K562 (cell line): ENCODE results near the gene BCAS1. TPM values are rescaled to one million over a fixed set of nuclear protein-coding genes. Genes with fewer than 3 reads are reported as not detected.

Experiments
- ATAC-seq: fragments of 200-7000 bp; cut with Tn5 transposase; 3 replicates; pipeline ENCODE4 v1.9.1; 2020; ENCODE audit warnings: moderate library complexity
- BruUV-seq: library from RNA; stranded (reverse); fragments of 400-500 nt; replicated peaks from 2 replicates; lab custom pipeline; 2021; lab: Mats Ljungman, UMichigan
- CTCF ChIA-PET: fragments of 300-600 bp; formaldehyde crosslinking; extraction: SDS; loops from one replicate; lab custom pipeline; 2021; ENCODE audit warnings: low intra/inter-chr PET ratio; lab: Yijun Ruan, JAX
- POLR2A ChIA-PET: fragments of 300-600, 350-650 bp; sonication (Branson Sonifier 250); formaldehyde crosslinking; extraction: SDS; loops from one replicate; lab custom pipeline; 2021; ENCODE audit warnings: antibody characterized with exemption, inconsistent platforms; lab: Yijun Ruan, JAX
- DNase-seq, 4 experiments: peaks; one replicate each; pipeline versions ENCODE4 v3.0.0 to v3.0.0-alpha.2; 2011 to 2018; ENCODE audit warnings: low spot score in 3 of 4, mixed read lengths in 3 of 4; ENCODE audit errors: extremely low read depth in 1 of 4
- FAIRE-seq: peaks from 2 replicates; lab custom pipeline; 2011; peaks lifted over from hg19 to GRCh38; lab: Jason Lieb, UNC
- H2AFZ ChIP-seq: 2 replicates; pipeline ENCODE4 v1.6.0; 2011; ENCODE audit warnings: low read depth, low read length, control low read depth, inconsistent platforms
- H3K27ac ChIP-seq: fragments of 200-600 bp; 3 replicates; pipeline ENCODE4 v1.8.0; 2011; ENCODE audit warnings: low read depth, mild to moderate bottlenecking, control low read depth, inconsistent platforms, low read length, moderate library complexity, mixed read lengths; ENCODE audit errors: extremely low read depth
- H3K27me3 ChIP-seq, 2 experiments: fragments of 300-600 bp in 1 of 2; 2 replicates in 1 of 2; 3 replicates in 1 of 2; pipeline versions ENCODE4 v1.6.0 to v1.8.0; 2011; ENCODE audit warnings: inconsistent platforms in 2 of 2, low read length in 2 of 2, mild to moderate bottlenecking in 1 of 2, mixed read lengths in 1 of 2, moderate library complexity in 1 of 2; ENCODE audit not compliant: control insufficient read depth in 2 of 2, insufficient read depth in 2 of 2
- H3K36me3 ChIP-seq: fragments of 300-600 bp; 3 replicates; pipeline ENCODE4 v1.8.0; 2011; ENCODE audit warnings: mild to moderate bottlenecking, low read length, inconsistent platforms; ENCODE audit not compliant: control insufficient read depth, insufficient read depth
- H3K4me1 ChIP-seq, 2 experiments: fragments of 200-600 bp in 1 of 2; replicated peaks in 1 of 2; 2 replicates in 1 of 2; 3 replicates in 1 of 2; pipeline versions ENCODE4 v1.5.1 to v1.8.0; 2011; ENCODE audit warnings: inconsistent platforms in 2 of 2, low read length in 2 of 2, mild to moderate bottlenecking in 1 of 2, mixed read lengths in 1 of 2, moderate library complexity in 1 of 2; ENCODE audit not compliant: control insufficient read depth in 2 of 2, insufficient read depth in 2 of 2
- H3K4me2 ChIP-seq: 2 replicates; pipeline ENCODE4 v1.6.1; 2011; ENCODE audit warnings: low read length, control low read depth, inconsistent platforms, mixed read lengths; ENCODE audit not compliant: insufficient read depth
- H3K4me3 ChIP-seq: fragments of 200-600 bp; sonication (generic), shearing (Covaris generic); 2 replicates; pipeline ENCODE4 v1.5.1; 2016; ENCODE audit warnings: control low read depth, inconsistent platforms
- H3K79me2 ChIP-seq: fragments of 200-600 bp; 3 replicates; pipeline ENCODE4 v1.8.0; 2011; ENCODE audit warnings: low read length, inconsistent platforms; ENCODE audit not compliant: control insufficient read depth, insufficient read depth
- H3K9ac ChIP-seq, 2 experiments: 2 replicates each; pipeline versions ENCODE4 v1.6.0 to v1.6.1; 2011; ENCODE audit warnings: low read depth in 2 of 2, low read length in 2 of 2, control low read depth in 1 of 2, inconsistent platforms in 1 of 2, mild to moderate bottlenecking in 1 of 2, mixed read lengths in 1 of 2; ENCODE audit not compliant: insufficient read depth in 1 of 2
- H3K9me1 ChIP-seq: one replicate; pipeline ENCODE4 v1.6.0; 2011; ENCODE audit warnings: inconsistent platforms, mild to moderate bottlenecking, low read length, moderate library complexity; ENCODE audit not compliant: control insufficient read depth, insufficient read depth
- H3K9me3 ChIP-seq: replicated peaks from 2 replicates; pipeline ENCODE4 v1.5.1; 2011; ENCODE audit warnings: low read depth, low read length, inconsistent platforms; ENCODE audit not compliant: control insufficient read depth, insufficient read depth
- H4K20me1 ChIP-seq: replicated peaks from 2 replicates; pipeline ENCODE4 v1.6.1; 2011; ENCODE audit warnings: low read length, inconsistent platforms, mixed read lengths; ENCODE audit not compliant: control insufficient read depth, insufficient read depth
- PTBP1 ChIP-seq: fragments of 200-400 bp; formaldehyde crosslinking; IDR thresholded peaks from 2 replicates; pipeline ENCODE4 v1.6.1; 2017; ENCODE audit warnings: low read depth, low read length
- SREBF1 ChIP-seq: fragments of 150-350 bp; IDR thresholded peaks from 2 replicates; pipeline ENCODE4 v1.6.1; 2014; ENCODE audit warnings: antibody characterized with exemption, low read depth, low read length, borderline replicate concordance
- WGBS: fragments of 100-300 bp; shearing (Covaris generic); methylation state at CpG from one replicate; pipeline ENCODE4 v1.1.6; 2016; ENCODE audit warnings: low coverage, mixed read lengths; ENCODE audit not compliant: insufficient coverage; ENCODE audit errors: missing lambda C conversion rate; 5-methylcytosine and 5-hydroxymethylcytosine counted together
- in situ Hi-C: fragments of 300-500 bp; cut with MboI; formaldehyde crosslinking; loops from 4 replicates; pipeline ENCODE4 v1.15.0; 2018; ENCODE audit warnings: inconsistent platforms, mixed read lengths
- intact Hi-C: fragments of 100-400 bp; cut with micrococcal nuclease; formaldehyde crosslinking; loops from 2 replicates; pipeline ENCODE4 v1.14.2; 2022
- polyA plus RNA-seq, 8 experiments: library from polyadenylated mRNA; depleted of rRNA in 4 of 8; stranded (reverse) in 5 of 8; unstranded in 3 of 8; fragments of >200 nt; fragmentation: Nextera tagmentation in 2 of 8; fragmentation: Illumina TruSeq in 1 of 8; extraction: Ambion mirVana in 2 of 8; extraction: Trizol in 1 of 8; gene quantifications; 2 replicates each; pipeline versions ENCODE4 v1.2.1 to v1.2.3, GENCODE V29; 2011 to 2014; ENCODE audit warnings: inconsistent platforms in 1 of 8, missing spikeins in 1 of 8
- total RNA-seq, 7 experiments: library from RNA; depleted of rRNA in 6 of 7; stranded (reverse); fragments of >200 nt in 6 of 7; fragmentation: Illumina TruSeq in 2 of 7; extraction: Trizol in 2 of 7; gene quantifications; 2 replicates each; pipeline versions ENCODE4 v1.2.1 to v1.2.3, GENCODE V29; 2011 to 2021; ENCODE audit warnings: low replicate concordance in 1 of 7
- TF ChIP-seq, protein P1 (sequence below), 3 experiments: fragments of 200-800 bp in 1 of 3; fragments of 250-450 bp in 1 of 3; fragments of 450-650 bp in 1 of 3; sonication (Bioruptor Pico) in 1 of 3; sonication (Bioruptor generic) in 1 of 3; formaldehyde crosslinking in 1 of 3; IDR thresholded peaks; 2 replicates each; pipeline versions ENCODE4 v1.6.1 to v1.8.0; 2016 to 2022; ENCODE audit warnings: mild to moderate bottlenecking in 2 of 3, missing genetic modification characterization in 2 of 3, missing compliant biosample characterization in 1 of 3, moderate library complexity in 1 of 3
- TF ChIP-seq, protein P2 (sequence below): fragments of 250-450 bp; sonication (Bioruptor Pico); IDR thresholded peaks from 2 replicates; pipeline ENCODE4 v1.5.0; 2022; ENCODE audit warnings: mild to moderate bottlenecking

BCAS1 gene
- total and polyA plus RNA-seq, 9 of the 15 experiments (the other 6 are each of a cell fraction or from before 2014, with no cell fraction given) = 0.18 to 2.3 (median 0.93) TPM

GRCh38 chr20:54074511-54074910 lies 4.1 kb upstream of the BCAS1 start:
- H3K79me2 ChIP-seq = no peaks in the 10 kb centered on the region
- TF ChIP-seq PTBP1 (no peak), SREBF1 (no peak)
- TF ChIP-seq, protein P1, sequence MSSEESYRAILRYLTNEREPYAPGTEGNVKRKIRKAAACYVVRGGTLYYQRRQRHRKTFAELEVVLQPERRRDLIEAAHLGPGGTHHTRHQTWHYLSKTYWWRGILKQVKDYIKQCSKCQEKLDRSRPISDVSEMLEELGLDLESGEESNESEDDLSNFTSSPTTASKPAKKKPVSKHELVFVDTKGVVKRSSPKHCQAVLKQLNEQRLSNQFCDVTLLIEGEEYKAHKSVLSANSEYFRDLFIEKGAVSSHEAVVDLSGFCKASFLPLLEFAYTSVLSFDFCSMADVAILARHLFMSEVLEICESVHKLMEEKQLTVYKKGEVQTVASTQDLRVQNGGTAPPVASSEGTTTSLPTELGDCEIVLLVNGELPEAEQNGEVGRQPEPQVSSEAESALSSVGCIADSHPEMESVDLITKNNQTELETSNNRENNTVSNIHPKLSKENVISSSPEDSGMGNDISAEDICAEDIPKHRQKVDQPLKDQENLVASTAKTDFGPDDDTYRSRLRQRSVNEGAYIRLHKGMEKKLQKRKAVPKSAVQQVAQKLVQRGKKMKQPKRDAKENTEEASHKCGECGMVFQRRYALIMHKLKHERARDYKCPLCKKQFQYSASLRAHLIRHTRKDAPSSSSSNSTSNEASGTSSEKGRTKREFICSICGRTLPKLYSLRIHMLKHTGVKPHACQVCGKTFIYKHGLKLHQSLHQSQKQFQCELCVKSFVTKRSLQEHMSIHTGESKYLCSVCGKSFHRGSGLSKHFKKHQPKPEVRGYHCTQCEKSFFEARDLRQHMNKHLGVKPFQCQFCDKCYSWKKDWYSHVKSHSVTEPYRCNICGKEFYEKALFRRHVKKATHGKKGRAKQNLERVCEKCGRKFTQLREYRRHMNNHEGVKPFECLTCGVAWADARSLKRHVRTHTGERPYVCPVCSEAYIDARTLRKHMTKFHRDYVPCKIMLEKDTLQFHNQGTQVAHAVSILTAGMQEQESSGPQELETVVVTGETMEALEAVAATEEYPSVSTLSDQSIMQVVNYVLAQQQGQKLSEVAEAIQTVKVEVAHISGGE (CRISPR knock-in tag; IDR thresholded peaks at IDR 0.05) = peak in 1 of 3 experiments; percentile 63; a peak in 1 of 6 replicates
- TF ChIP-seq, protein P2, sequence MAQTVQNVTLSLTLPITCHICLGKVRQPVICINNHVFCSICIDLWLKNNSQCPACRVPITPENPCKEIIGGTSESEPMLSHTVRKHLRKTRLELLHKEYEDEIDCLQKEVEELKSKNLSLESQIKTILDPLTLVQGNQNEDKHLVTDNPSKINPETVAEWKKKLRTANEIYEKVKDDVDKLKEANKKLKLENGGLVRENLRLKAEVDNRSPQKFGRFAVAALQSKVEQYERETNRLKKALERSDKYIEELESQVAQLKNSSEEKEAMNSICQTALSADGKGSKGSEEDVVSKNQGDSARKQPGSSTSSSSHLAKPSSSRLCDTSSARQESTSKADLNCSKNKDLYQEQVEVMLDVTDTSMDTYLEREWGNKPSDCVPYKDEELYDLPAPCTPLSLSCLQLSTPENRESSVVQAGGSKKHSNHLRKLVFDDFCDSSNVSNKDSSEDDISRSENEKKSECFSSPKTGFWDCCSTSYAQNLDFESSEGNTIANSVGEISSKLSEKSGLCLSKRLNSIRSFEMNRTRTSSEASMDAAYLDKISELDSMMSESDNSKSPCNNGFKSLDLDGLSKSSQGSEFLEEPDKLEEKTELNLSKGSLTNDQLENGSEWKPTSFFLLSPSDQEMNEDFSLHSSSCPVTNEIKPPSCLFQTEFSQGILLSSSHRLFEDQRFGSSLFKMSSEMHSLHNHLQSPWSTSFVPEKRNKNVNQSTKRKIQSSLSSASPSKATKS = no peak
- TF ChIP-seq, all 486 proteins: peak for 1
- Histone ChIP-seq H3K9me1 (no peaks in the 10 kb centered on the region), H3K4me3 (no peak overlapping the region), H3K4me2 (no peak overlapping the region), H3K4me1 (peaks cover 4 to 6% of the 10 kb centered on the region in 2 experiments; a peak in 4 of 5 replicates), H4K20me1 (no peaks in the 10 kb centered on the region), H3K36me3 (no peaks in the 10 kb centered on the region), H3K27ac (no peak overlapping the region), H2AFZ (no peak overlapping the region), H3K27me3 (peaks cover 2 to 11% of the 10 kb centered on the region in 2 experiments; a peak in 2 of 5 replicates), H3K9me3 (peaks cover 1% of the 10 kb centered on the region; the same call in 1 of the 2 replicates), H3K9ac (no peak overlapping the region)
- intact Hi-C loops (no loop called here), in situ Hi-C loops (no loop called here)
- BruUV-seq = no TSS peak
- no peak for ATAC-seq
- WGBS = 2% methylated on average over 4 of the region's 4 CpGs
- CTCF ChIA-PET = no interaction called here
- no peak for DNase-seq
- FAIRE-seq = no peak
- POLR2A ChIA-PET = interaction anchor here (0.6 to 0.8 kb wide), 2 partner anchors 44 to 107 kb away, joined by 3 read pairs; no protein-coding TSS in a partner anchor
